ENCODE measurements around the gene TNC.

DNA sequence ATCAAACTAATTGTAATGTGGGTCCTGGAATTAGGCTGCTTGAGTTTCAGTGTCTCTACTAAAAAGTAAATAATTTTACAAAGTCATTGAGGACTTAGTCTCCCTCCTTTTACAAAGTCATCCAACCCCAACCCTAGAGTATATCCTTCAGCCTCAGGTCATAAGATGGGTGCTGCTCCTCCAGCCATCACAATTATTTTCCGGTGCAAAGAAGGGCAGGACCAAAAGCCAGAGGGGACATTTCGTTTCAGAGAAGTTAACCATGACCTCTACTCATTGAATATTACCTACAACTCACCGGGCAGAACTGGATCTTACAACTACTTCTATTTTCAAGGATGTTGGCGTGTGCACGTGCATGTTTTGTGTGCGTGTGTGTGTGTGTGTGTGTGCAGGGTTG lies 127.1 kb downstream of the TNC start:
- TF ChIP-seq, protein P1, sequence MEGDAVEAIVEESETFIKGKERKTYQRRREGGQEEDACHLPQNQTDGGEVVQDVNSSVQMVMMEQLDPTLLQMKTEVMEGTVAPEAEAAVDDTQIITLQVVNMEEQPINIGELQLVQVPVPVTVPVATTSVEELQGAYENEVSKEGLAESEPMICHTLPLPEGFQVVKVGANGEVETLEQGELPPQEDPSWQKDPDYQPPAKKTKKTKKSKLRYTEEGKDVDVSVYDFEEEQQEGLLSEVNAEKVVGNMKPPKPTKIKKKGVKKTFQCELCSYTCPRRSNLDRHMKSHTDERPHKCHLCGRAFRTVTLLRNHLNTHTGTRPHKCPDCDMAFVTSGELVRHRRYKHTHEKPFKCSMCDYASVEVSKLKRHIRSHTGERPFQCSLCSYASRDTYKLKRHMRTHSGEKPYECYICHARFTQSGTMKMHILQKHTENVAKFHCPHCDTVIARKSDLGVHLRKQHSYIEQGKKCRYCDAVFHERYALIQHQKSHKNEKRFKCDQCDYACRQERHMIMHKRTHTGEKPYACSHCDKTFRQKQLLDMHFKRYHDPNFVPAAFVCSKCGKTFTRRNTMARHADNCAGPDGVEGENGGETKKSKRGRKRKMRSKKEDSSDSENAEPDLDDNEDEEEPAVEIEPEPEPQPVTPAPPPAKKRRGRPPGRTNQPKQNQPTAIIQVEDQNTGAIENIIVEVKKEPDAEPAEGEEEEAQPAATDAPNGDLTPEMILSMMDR (IDR thresholded peaks at IDR 0.05) = no peak
- TF ChIP-seq EZH2 (IDR thresholded peaks at IDR 0.05; ENCODE audit: borderline replicate concordance, insufficient read depth, low read depth, low read length, poor library complexity, severe bottlenecking) = no peak

All from B cell (primary cell).